GM12878 (cell line): ENCODE measurements around the gene C16orf82. TPM values are rescaled to one million over a fixed set of nuclear protein-coding genes. Genes with fewer than 3 reads are reported as not detected.

Experiments
- CREB1 ChIP-seq: IDR thresholded peaks from 2 replicates; pipeline ENCODE4 v1.6.1; 2012; ENCODE audit warnings: low read depth, mild to moderate bottlenecking, inconsistent platforms
- SP1 ChIP-seq: IDR thresholded peaks from one replicate; pipeline ENCODE4 v1.6.1; 2011; ENCODE audit warnings: low read depth, low read length
- SUPT20H ChIP-seq: IDR thresholded peaks from 2 replicates; pipeline ENCODE4 v1.6.1; 2011; ENCODE audit warnings: low read depth, mild to moderate bottlenecking, low read length, moderate library complexity, borderline replicate concordance; ENCODE audit not compliant: control insufficient read depth
- TCF7 ChIP-seq: IDR thresholded peaks from 2 replicates; pipeline ENCODE4 v1.6.1; 2014; ENCODE audit warnings: antibody characterized with exemption, borderline replicate concordance
- ZNF384 ChIP-seq: IDR thresholded peaks from 2 replicates; pipeline ENCODE4 v1.6.1; 2012; ENCODE audit warnings: low read depth, mild to moderate bottlenecking, low read length, improper control_type of control experiment, borderline replicate concordance
- polyA plus RNA-seq, 11 experiments: library from polyadenylated mRNA; depleted of rRNA in 4 of 11; unstranded in 6 of 11; stranded (reverse) in 5 of 11; fragments of >200 nt; fragmentation: Nextera tagmentation in 4 of 11; fragmentation: Illumina TruSeq in 1 of 11; extraction: Ambion mirVana in 4 of 11; extraction: Trizol in 1 of 11; gene quantifications; 1 replicate in 1 of 11; 2 replicates in 10 of 11; pipeline versions ENCODE4 v1.2.1 to v1.2.3, GENCODE V29; 2011 to 2016; ENCODE audit warnings: inconsistent platforms in 2 of 11, missing spikeins in 2 of 11, low read depth in 1 of 11
- total RNA-seq, 4 experiments: library from RNA; depleted of rRNA in 3 of 4; stranded (reverse); fragments of >200 nt in 3 of 4; fragmentation: Illumina TruSeq in 1 of 4; extraction: Trizol in 1 of 4; gene quantifications; 2 replicates each; pipeline versions ENCODE4 v1.2.1 to v1.2.3, GENCODE V29; 2013 to 2021
- TF ChIP-seq, protein P1 (sequence below): fragments of 450-650 bp; IDR thresholded peaks from 2 replicates; pipeline ENCODE4 v1.6.1; 2017; ENCODE audit warnings: mild to moderate bottlenecking, moderate library complexity
- TF ChIP-seq, protein P2 (sequence below), 3 experiments: IDR thresholded peaks in 2 of 3; conservative IDR thresholded peaks in 1 of 3; 2 replicates each; pipeline ENCODE4 v1.5.1; 2011; ENCODE audit warnings: low read depth in 3 of 3, low read length in 3 of 3, mild to moderate bottlenecking in 3 of 3, control low read depth in 2 of 3, moderate library complexity in 2 of 3, inconsistent platforms in 1 of 3, mixed read lengths in 1 of 3; ENCODE audit not compliant: control insufficient read depth in 2 of 3, insufficient read depth in 1 of 3; ENCODE audit errors: extremely low read depth in 1 of 3

The C16orf82 gene
- total and polyA plus RNA-seq, 10 of the 15 experiments (the other 5 are each of a cell fraction or from before 2014, with no cell fraction given): not detected

GRCh38 chr16:27098366-27099049 is 31.8 kb downstream of the C16orf82 start (continued):
- TF ChIP-seq SUPT20H: no peak
- TF ChIP-seq TCF7: no peak
- TF ChIP-seq, protein P1, sequence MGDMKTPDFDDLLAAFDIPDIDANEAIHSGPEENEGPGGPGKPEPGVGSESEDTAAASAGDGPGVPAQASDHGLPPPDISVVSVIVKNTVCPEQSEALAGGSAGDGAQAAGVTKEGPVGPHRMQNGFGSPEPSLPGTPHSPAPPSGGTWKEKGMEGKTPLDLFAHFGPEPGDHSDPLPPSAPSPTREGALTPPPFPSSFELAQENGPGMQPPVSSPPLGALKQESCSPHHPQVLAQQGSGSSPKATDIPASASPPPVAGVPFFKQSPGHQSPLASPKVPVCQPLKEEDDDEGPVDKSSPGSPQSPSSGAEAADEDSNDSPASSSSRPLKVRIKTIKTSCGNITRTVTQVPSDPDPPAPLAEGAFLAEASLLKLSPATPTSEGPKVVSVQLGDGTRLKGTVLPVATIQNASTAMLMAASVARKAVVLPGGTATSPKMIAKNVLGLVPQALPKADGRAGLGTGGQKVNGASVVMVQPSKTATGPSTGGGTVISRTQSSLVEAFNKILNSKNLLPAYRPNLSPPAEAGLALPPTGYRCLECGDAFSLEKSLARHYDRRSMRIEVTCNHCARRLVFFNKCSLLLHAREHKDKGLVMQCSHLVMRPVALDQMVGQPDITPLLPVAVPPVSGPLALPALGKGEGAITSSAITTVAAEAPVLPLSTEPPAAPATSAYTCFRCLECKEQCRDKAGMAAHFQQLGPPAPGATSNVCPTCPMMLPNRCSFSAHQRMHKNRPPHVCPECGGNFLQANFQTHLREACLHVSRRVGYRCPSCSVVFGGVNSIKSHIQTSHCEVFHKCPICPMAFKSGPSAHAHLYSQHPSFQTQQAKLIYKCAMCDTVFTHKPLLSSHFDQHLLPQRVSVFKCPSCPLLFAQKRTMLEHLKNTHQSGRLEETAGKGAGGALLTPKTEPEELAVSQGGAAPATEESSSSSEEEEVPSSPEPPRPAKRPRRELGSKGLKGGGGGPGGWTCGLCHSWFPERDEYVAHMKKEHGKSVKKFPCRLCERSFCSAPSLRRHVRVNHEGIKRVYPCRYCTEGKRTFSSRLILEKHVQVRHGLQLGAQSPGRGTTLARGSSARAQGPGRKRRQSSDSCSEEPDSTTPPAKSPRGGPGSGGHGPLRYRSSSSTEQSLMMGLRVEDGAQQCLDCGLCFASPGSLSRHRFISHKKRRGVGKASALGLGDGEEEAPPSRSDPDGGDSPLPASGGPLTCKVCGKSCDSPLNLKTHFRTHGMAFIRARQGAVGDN: no peak
- no peak for TF ChIP-seq SP1
- TF ChIP-seq, protein P2, sequence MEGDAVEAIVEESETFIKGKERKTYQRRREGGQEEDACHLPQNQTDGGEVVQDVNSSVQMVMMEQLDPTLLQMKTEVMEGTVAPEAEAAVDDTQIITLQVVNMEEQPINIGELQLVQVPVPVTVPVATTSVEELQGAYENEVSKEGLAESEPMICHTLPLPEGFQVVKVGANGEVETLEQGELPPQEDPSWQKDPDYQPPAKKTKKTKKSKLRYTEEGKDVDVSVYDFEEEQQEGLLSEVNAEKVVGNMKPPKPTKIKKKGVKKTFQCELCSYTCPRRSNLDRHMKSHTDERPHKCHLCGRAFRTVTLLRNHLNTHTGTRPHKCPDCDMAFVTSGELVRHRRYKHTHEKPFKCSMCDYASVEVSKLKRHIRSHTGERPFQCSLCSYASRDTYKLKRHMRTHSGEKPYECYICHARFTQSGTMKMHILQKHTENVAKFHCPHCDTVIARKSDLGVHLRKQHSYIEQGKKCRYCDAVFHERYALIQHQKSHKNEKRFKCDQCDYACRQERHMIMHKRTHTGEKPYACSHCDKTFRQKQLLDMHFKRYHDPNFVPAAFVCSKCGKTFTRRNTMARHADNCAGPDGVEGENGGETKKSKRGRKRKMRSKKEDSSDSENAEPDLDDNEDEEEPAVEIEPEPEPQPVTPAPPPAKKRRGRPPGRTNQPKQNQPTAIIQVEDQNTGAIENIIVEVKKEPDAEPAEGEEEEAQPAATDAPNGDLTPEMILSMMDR (IDR thresholded peaks at IDR 0.05 in 2 of 3, conservative IDR thresholded peaks at IDR 0.05 in 1 of 3; ENCODE audit: control insufficient read depth in 2 of 3, extremely low read depth in 1 of 3, insufficient read depth in 1 of 3, low read depth in 3 of 3, low read length in 3 of 3): no peak
- TF ChIP-seq ZNF384: no peak
- no peak for TF ChIP-seq CREB1
